ENCODE results near the gene CLCN6.

- no peak for TF ChIP-seq POLR2A (IDR thresholded peaks at IDR 0.05; ENCODE audit: low read depth, low read length)
- no peak for TF ChIP-seq POLR2AphosphoS5 (IDR thresholded peaks at IDR 0.05; ENCODE audit: low read depth, low read length)
Observed at GRCh38 chr1:11766429-11766776, 39.6 kb upstream of the CLCN6 start.

All from GM12892 (cell line).